Testis (tissue), 2 donors: ENCODE measurements around the gene IL22RA1.

Source experiments
- POLR2A ChIP-seq: fragments of 450-650 bp; IDR thresholded peaks from one replicate; pipeline ENCODE4 v1.6.1; 2017; ENCODE audit warnings: antibody characterized with exemption, mild to moderate bottlenecking, moderate library complexity
- TF ChIP-seq, protein P1 (sequence below), 3 experiments: fragments of 450-650 bp in 2 of 3; fragments of 200-600 bp in 1 of 3; sonication (generic) in 1 of 3; IDR thresholded peaks; one replicate each; pipeline ENCODE4 v1.5.1; 2016 to 2019; ENCODE audit warnings: antibody characterized with exemption in 3 of 3, mild to moderate bottlenecking in 2 of 3, moderate library complexity in 1 of 3

GRCh38 chr1:24104854-24105253 lies 38.1 kb downstream of the IL22RA1 start:
- TF ChIP-seq, protein P1, sequence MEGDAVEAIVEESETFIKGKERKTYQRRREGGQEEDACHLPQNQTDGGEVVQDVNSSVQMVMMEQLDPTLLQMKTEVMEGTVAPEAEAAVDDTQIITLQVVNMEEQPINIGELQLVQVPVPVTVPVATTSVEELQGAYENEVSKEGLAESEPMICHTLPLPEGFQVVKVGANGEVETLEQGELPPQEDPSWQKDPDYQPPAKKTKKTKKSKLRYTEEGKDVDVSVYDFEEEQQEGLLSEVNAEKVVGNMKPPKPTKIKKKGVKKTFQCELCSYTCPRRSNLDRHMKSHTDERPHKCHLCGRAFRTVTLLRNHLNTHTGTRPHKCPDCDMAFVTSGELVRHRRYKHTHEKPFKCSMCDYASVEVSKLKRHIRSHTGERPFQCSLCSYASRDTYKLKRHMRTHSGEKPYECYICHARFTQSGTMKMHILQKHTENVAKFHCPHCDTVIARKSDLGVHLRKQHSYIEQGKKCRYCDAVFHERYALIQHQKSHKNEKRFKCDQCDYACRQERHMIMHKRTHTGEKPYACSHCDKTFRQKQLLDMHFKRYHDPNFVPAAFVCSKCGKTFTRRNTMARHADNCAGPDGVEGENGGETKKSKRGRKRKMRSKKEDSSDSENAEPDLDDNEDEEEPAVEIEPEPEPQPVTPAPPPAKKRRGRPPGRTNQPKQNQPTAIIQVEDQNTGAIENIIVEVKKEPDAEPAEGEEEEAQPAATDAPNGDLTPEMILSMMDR (IDR thresholded peaks at IDR 0.05) = no peak
- TF ChIP-seq POLR2A = no peak
